Measurements from ENCODE around the gene OGFOD2. TPM values are rescaled to one million over a fixed set of nuclear protein-coding genes. Genes with fewer than 3 reads are reported as not detected.
A peak's percentile ranks its signal among the peaks of the same experiment; 100 is the strongest.

OGFOD2 gene
- total and polyA plus RNA-seq, 11 donors, result 4.4 to 19.7 (median 12.7) TPM

DNA sequence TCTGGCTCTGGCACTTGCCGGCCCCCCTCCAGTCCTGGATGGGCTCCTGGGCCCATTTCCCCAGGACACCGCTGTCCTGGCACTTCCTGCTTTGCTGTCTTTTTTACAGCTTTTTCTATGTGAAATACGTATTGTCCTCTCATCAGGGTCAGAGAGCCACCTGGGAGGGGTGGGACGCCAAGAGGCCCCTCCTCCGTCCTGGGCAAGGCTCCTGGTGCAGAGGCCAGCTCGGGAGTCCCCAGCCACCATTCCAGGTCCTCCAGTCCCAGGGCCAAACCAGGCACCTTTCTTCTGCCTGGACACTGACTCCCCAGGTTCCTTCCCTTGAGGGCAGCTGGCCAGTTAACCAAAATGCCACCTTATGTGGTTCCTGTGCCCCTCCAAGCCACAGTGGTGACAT lies 28.2 kb downstream of the OGFOD2 start:
- TF ChIP-seq POLR2A (IDR thresholded peaks at IDR 0.05) (no peak), CTCF (IDR thresholded peaks at IDR 0.05) (no peak)
- H3K4me1 ChIP-seq, result no peaks in the 10 kb centered on the region
- H3K4me3 ChIP-seq, result no peak overlapping the region
- no peaks in the 10 kb centered on the region for H3K27me3 ChIP-seq
- H3K9me3 ChIP-seq, result no peaks in the 10 kb centered on the region
- peaks cover 0 to 72% (median 61%) of the 10 kb centered on the region in 9 donors for H3K36me3 ChIP-seq
- H3K27ac ChIP-seq, result no peak overlapping the region
- ATAC-seq, result no peak
- 87 to 94% (median 91%) methylated on average over 6 of the region's 6 CpGs for WGBS, 4 donors
- DNase-seq, result peak in 1 of 5 donors; percentile 2
- intact Hi-C loops (cut with DNase I), result no loop called here

GRCh38 chr12:123004287-123004686 lies 29.2 kb downstream of the OGFOD2 start:
- no peak overlapping the region for H3K27ac ChIP-seq
- intact Hi-C loops (cut with DNase I), result no loop called here
- TF ChIP-seq POLR2A (IDR thresholded peaks at IDR 0.05), result no peak
- TF ChIP-seq CTCF (IDR thresholded peaks at IDR 0.05), result no peak
- H3K4me1 ChIP-seq, result no peaks in the 10 kb centered on the region
- no peaks in the 10 kb centered on the region for H3K27me3 ChIP-seq
- no peak overlapping the region for H3K4me3 ChIP-seq
- no peaks in the 10 kb centered on the region for H3K9me3 ChIP-seq
- peak in 1 of 5 donors; percentile 18 for DNase-seq
- 88 to 93% (median 90%) methylated on average over 14 of the region's 14 CpGs for WGBS, 4 donors
- H3K36me3 ChIP-seq, result peaks cover 0 to 81% (median 66%) of the 10 kb centered on the region in 9 donors
- no peak for ATAC-seq

- Histone ChIP-seq H3K4me3 (no peak overlapping the region), H3K27ac (no peak overlapping the region), H3K4me1 (no peaks in the 10 kb centered on the region), H3K36me3 (peaks cover 0 to 78% (median 66%) of the 10 kb centered on the region in 9 donors), H3K9me3 (no peaks in the 10 kb centered on the region), H3K27me3 (no peaks in the 10 kb centered on the region)
- intact Hi-C loops (cut with DNase I), result no loop called here
- peak in 2 of 5 donors; percentile 1 to 14 for DNase-seq
- ATAC-seq, result no peak
- TF ChIP-seq POLR2A (IDR thresholded peaks at IDR 0.05), result no peak
- TF ChIP-seq CTCF (IDR thresholded peaks at IDR 0.05), result no peak
- WGBS, 4 donors, result 93 to 95% (median 94%) methylated on average over 18 to 22 of the region's 22 CpGs
These were observed 30.1 kb downstream of the OGFOD2 start for GRCh38 chr12:123005081-123005626.

DNA sequence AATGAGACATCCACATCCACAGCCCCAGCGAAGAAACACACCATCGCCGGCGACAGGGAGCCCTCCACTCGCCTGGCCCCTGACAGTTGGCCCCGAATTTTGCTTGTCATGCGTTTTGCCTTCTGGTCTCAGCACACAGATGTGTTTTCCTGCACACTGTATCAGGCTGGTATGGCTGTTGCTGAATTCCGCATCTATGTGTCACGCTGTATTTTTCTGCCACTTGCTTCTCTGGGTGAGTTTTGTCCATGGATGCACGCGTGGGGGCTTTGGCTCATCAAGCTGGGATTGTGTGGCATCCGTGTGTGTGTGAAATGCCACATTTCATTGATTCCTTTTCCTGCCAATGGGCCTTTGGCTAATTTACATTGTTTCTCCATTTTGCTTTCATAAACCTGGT lies 31.9 kb downstream of the OGFOD2 start:
- no peak for TF ChIP-seq POLR2A (IDR thresholded peaks at IDR 0.05)
- TF ChIP-seq CTCF (IDR thresholded peaks at IDR 0.05), result no peak
- Histone ChIP-seq H3K36me3 (peaks cover 0 to 76% (median 67%) of the 10 kb centered on the region in 9 donors), H3K4me3 (no peak overlapping the region), H3K4me1 (no peaks in the 10 kb centered on the region), H3K27me3 (no peaks in the 10 kb centered on the region), H3K9me3 (no peaks in the 10 kb centered on the region), H3K27ac (no peak overlapping the region)
- intact Hi-C loops (cut with DNase I), result no loop called here
- WGBS, 4 donors, result 85 to 92% (median 86%) methylated on average over 12 of the region's 12 CpGs
- no peak for ATAC-seq
- no peak for DNase-seq

Data from heart left ventricle (tissue), 16 donors.